Tibial nerve (tissue), 3 donors: ENCODE data around the gene CAPN1.

Experiments used
- CTCF ChIP-seq, 5 experiments: fragments of 200-600 bp in 3 of 5; fragments of 450-650 bp in 2 of 5; sonication (generic) in 3 of 5; IDR thresholded peaks; one replicate each; pipeline ENCODE4 v1.5.1; 2016 to 2019; ENCODE audit warnings: antibody characterized with exemption in 5 of 5, mild to moderate bottlenecking in 3 of 5, moderate library complexity in 2 of 5
- POLR2A ChIP-seq, 2 donors: fragments of 450-650 bp; IDR thresholded peaks; one replicate each; pipeline ENCODE4 v1.6.1; 2017; ENCODE audit warnings: antibody characterized with exemption in 2 of 2, mild to moderate bottlenecking in 2 of 2, moderate library complexity in 2 of 2

GRCh38 chr11:65156256-65156655 is 25.5 kb upstream of the CAPN1 start:
- no peak for TF ChIP-seq POLR2A (IDR thresholded peaks at IDR 0.05)
- TF ChIP-seq CTCF (IDR thresholded peaks at IDR 0.05), result no peak
